Stimulated activated CD4-positive, alpha-beta T cell treated with anti-CD3 and anti-CD28 coated beads, Interleukin-12 subunit alpha, Interleukin-12 subunit beta, amount 100 ng/mL, for 48 hours (primary cell): Measurements from ENCODE around the gene HNRNPM.
"Not testable (repeated sequence)": the region's sequence is repeated elsewhere in the genome, so short reads cannot be mapped to it uniquely, and the experiment has no call there.

Experiments
- DNase-seq, 3 donors: peaks; one replicate each; pipeline ENCODE4 v3.0.0-alpha.2; 2020; ENCODE audit warnings: low read depth in 2 of 3, low spot score in 1 of 3

Gene HNRNPM

GRCh38 chr19:8425331-8425730 is 19.4 kb upstream of the HNRNPM start:
- DNase-seq: not testable (repeated sequence)

GRCh38 chr19:8426283-8426682 is 18.5 kb upstream of the HNRNPM start:
- no peak for DNase-seq

- no peak for DNase-seq
These were observed 15.7 kb upstream of the HNRNPM start for GRCh38 chr19:8429044-8429443.

GRCh38 chr19:8429826-8430225 is 14.9 kb upstream of the HNRNPM start:
- DNase-seq: no peak

- DNase-seq: no peak
These were observed 14.1 kb upstream of the HNRNPM start for GRCh38 chr19:8430650-8431049.

- no peak for DNase-seq
These were observed 6.5 kb upstream of the HNRNPM start for GRCh38 chr19:8438236-8438635.

- no peak for DNase-seq
These were observed 2.8 kb upstream of the HNRNPM start for GRCh38 chr19:8441725-8442544.

- not testable (repeated sequence) for DNase-seq
These were observed 567 bp upstream of the HNRNPM start for GRCh38 chr19:8444140-8444676.

- peak in 1 of 3 donors; percentile 37 for DNase-seq
These were observed 770 bp downstream of the HNRNPM start for GRCh38 chr19:8445488-8446001.

- DNase-seq: no peak
These were observed 1.4 kb downstream of the HNRNPM start for GRCh38 chr19:8446061-8446709.

- DNase-seq: no peak
These were observed 5.1 kb downstream of the HNRNPM start for GRCh38 chr19:8449830-8450229.

- DNase-seq: no peak
These were observed 6.6 kb downstream of the HNRNPM start for GRCh38 chr19:8451377-8451776.

GRCh38 chr19:8451885-8452284 is 7.1 kb downstream of the HNRNPM start:
- no peak for DNase-seq

- no peak for DNase-seq
These were observed 7.8 kb downstream of the HNRNPM start for GRCh38 chr19:8452446-8453123.

- no peak for DNase-seq
These were observed 8.8 kb downstream of the HNRNPM start for GRCh38 chr19:8453616-8454015.

- no peak for DNase-seq
These were observed 9.4 kb downstream of the HNRNPM start for GRCh38 chr19:8454218-8454617.

- no peak for DNase-seq
These were observed 10.2 kb downstream of the HNRNPM start for GRCh38 chr19:8455018-8455417.

- no peak for DNase-seq
These were observed 11.3 kb downstream of the HNRNPM start for GRCh38 chr19:8456064-8456463.

GRCh38 chr19:8457209-8457608 is 12.4 kb downstream of the HNRNPM start:
- no peak for DNase-seq

GRCh38 chr19:8457827-8458226 is 13.1 kb downstream of the HNRNPM start:
- no peak for DNase-seq

GRCh38 chr19:8458380-8458779 is 13.6 kb downstream of the HNRNPM start:
- DNase-seq: no peak

- no peak for DNase-seq
These were observed 14.3 kb downstream of the HNRNPM start for GRCh38 chr19:8459095-8459494.
